AG08395 (cell line): Measurements from ENCODE around the gene DPP10.
A peak's percentile ranks its signal among the peaks of the same experiment; 100 is the strongest.

ENCODE experiments used
- DNase-seq: peaks from one replicate; pipeline ENCODE4 v3.0.0; 2012; ENCODE audit warnings: mixed read lengths, low spot score

Gene DPP10

GRCh38 chr2:115160531-115161080 is 718.2 kb downstream of the DPP10 start:
- no peak for DNase-seq

GRCh38 chr2:115161081-115161770 is 718.8 kb downstream of the DPP10 start:
- DNase-seq, result no peak

GRCh38 chr2:115161771-115162493 is 719.5 kb downstream of the DPP10 start:
- no peak for DNase-seq

- DNase-seq, result no peak
Measured at GRCh38 chr2:115162494-115163293, 720.3 kb downstream of the DPP10 start.

GRCh38 chr2:115163572-115163971 is 721.1 kb downstream of the DPP10 start:
- DNase-seq, result no peak

GRCh38 chr2:115165529-115166109 is 723.2 kb downstream of the DPP10 start:
- peak; percentile 4 for DNase-seq

GRCh38 chr2:115168457-115168856 is 726.0 kb downstream of the DPP10 start:
- DNase-seq, result no peak

GRCh38 chr2:115169814-115170213 is 727.4 kb downstream of the DPP10 start:
- DNase-seq, result no peak

GRCh38 chr2:115171751-115172150 is 729.3 kb downstream of the DPP10 start:
- DNase-seq, result no peak

- DNase-seq, result no peak
Measured at GRCh38 chr2:115174651-115175050, 732.2 kb downstream of the DPP10 start.

GRCh38 chr2:115183144-115183543 is 740.7 kb downstream of the DPP10 start:
- no peak for DNase-seq

- no peak for DNase-seq
Measured at GRCh38 chr2:115190459-115190858, 748.0 kb downstream of the DPP10 start.

- no peak for DNase-seq
Measured at GRCh38 chr2:115194623-115195022, 752.2 kb downstream of the DPP10 start.

- no peak for DNase-seq
Measured at GRCh38 chr2:115196587-115196986, 754.1 kb downstream of the DPP10 start.

- no peak for DNase-seq
Measured at GRCh38 chr2:115199966-115200365, 757.5 kb downstream of the DPP10 start.

- DNase-seq, result no peak
Measured at GRCh38 chr2:115201386-115201785, 758.9 kb downstream of the DPP10 start.

- DNase-seq, result no peak
Measured at GRCh38 chr2:115208493-115209164, 766.2 kb downstream of the DPP10 start.

GRCh38 chr2:115214050-115214449 is 771.6 kb downstream of the DPP10 start:
- DNase-seq, result no peak

- no peak for DNase-seq
Measured at GRCh38 chr2:115219296-115219695, 776.9 kb downstream of the DPP10 start.

- no peak for DNase-seq
Measured at GRCh38 chr2:115234186-115234585, 791.7 kb downstream of the DPP10 start.

- no peak for DNase-seq
Measured at GRCh38 chr2:115234737-115235136, 792.3 kb downstream of the DPP10 start.

GRCh38 chr2:115248066-115248465 is 805.6 kb downstream of the DPP10 start:
- no peak for DNase-seq
